SHP77 (cell line): ENCODE measurements around the gene GMEB2.

ENCODE experiments used
- DNase-seq, 2 experiments: peaks; one replicate each; lab custom pipeline; 2025; lab: John Stamatoyannopoulos, UW

GMEB2 gene

GRCh38 chr20:63544241-63544957, 82.5 kb downstream of the GMEB2 start:
- DNase-seq: peak in 1 of 2 experiments; percentile 68

DNA sequence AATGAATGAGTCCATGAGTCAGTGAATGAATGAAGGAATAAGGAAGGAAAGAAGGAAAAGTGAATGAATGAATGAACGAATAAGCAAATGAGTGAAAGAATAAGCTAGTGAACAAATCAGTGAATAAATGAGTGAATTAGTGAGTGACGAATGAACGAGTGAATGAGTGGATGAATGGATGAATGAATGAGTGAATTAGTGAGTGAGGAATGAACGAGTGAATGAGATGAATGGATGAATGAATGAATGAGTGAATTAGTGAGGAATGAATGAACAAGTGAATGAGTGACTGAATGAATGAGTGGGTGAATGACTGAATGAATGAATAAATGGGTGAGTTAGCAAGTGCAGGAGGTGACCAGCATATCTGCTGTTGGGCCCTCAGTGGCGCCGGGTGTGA, 83.2 kb downstream of the GMEB2 start:
- DNase-seq: no peak

GRCh38 chr20:63543131-63543530, 83.8 kb downstream of the GMEB2 start:
- no peak for DNase-seq

GRCh38 chr20:63542696-63543095, 84.2 kb downstream of the GMEB2 start:
- DNase-seq: no peak

DNA sequence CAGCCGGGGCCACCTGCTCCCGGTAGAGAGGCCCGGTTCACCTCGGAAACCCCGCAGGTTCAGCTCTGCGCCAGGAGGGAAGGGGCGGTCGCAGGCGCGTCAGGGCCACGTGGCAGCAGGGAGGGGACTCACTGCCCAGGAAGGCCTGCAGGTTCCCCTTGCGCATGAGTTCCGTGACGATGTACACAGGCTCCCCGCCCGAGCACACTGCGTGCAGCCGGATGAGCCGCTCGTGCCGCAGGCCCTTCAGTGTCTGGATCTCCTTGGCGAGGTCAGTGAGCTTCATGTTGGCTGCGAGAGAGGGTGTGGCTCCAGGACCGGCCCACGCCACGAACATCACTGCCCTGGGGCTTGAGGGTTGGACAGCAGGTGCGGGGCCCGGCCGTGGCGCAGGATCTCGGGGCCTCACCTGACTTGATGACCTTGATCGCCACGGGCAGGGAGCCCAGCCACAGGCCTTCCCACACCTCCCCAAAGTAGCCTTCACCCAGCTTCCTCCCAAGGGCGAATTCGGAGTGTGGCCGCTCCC, 84.8 kb downstream of the GMEB2 start:
- DNase-seq: peak in 1 of 2 experiments; percentile 40

GRCh38 chr20:63541371-63541770, 85.5 kb downstream of the GMEB2 start:
- no peak for DNase-seq

GRCh38 chr20:63540417-63541186, 86.3 kb downstream of the GMEB2 start:
- peak in 1 of 2 experiments; percentile 60 for DNase-seq

DNA sequence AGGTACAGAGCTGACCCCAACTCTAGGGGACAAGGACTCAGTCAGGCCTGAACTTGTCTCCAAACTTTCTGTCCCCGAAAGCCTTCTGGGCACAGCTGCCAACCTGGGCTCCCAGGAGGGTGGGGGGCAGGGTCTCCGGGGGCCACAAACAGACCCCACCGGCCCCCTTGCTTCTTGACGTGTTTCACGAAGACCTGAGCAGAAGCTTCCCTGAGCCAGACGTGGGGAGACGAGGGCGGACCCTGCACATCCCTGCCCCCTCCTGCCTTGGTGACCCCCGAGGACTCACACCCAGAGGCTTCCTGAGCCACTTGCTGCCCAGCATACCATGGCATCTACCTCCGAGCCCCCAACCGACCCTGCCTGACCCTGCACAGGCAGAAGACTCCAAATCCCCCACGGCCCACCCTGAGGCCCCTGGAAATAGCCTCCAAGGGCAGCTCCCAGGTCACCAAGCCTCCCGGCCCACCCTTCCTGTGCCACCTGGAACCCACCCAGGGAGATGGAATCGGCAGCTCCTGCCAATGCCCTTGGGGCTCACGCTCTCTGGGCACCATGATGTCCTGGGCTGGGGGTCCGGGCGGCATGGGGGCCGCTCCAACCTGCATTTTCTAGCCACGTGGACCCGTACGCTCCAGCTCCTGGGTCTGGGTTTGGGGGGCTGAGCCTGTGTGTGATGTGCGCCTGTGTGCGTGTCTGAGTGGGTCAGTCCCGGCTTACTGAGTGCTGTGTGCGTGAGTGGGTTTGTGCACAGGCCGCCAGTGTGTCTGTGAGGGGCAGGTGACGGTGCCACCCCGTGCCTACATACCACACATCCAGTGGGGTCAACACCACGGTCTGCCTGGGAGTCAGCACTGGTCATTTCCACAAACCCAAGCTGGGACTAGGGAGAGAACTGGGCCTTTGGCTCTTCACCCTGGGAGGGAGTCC, 87.2 kb downstream of the GMEB2 start:
- DNase-seq: no peak

DNA sequence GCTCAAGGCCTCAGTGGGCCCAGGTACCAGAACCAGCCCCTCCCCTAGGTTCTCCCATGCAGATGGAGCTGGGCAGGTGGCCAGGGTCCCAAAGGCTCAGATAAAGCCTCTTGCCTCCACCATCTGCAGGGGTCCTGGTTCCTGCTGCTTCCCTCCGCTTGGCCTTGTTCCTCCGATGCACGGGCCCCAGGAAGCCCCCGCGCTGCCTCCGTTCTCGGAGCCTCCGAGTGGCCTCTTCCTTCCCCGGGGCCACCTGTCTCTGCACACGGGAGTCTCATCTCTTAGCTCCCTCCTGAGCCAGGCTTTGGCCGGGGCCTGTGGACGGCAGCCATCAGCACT, 87.8 kb downstream of the GMEB2 start:
- DNase-seq: no peak

DNA sequence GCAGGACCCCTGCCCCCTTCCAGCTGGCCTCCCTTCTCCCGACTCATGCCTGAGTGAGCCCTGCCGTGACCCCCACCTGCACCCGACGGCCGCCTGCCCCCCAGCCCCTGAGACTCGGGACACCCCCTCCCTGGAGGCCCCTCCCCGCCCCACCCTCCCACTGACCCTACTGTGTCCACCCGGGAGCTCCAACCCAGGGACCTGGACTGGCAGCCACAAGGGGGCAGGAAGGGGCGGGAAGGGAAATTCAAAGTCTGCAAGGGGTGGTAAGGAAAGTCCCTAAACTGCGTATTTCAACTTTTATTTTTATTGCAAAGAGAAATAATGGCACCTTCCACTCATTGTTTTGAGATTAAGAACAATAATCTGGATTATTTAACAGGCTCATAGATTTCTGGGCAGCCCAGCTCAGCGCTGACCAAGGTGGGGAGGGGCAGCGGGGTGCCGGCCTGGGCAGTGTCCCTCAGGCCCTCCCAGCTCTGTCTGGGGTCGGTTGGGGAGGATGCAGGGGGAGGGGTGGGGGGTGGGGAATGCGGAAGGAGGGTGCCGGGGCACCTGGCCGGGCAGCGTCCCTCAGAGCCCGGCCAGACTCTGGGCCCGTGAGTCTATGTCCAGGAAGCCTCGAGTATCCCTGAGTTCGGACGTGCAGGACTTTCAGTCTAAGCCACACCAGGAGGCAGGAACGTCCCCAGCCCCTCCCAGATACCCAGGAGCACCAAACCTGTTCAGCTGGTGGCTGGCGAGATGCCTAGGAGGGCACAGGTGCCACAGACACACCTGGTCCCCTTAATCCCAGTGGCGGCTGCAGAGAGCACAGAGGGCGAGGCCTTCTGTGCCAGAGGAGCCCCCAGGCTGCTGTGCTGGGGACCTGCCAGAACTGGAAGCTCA, 88.5 kb downstream of the GMEB2 start:
- DNase-seq: peak; percentile 61 to 75
